HG02943 (cell line): Measurements from ENCODE around the gene LDLRAD3.
"Not testable (repeated sequence)": the region's sequence is repeated elsewhere in the genome, so short reads cannot be mapped to it uniquely, and the experiment has no call there.

ENCODE experiments used
- ATAC-seq: cut with Tn5 transposase; IDR thresholded peaks from one replicate; pipeline ENCODE4 v1.9.1; 2021; ENCODE audit warnings: mild to moderate bottlenecking, low read depth, moderate library complexity; ENCODE audit not compliant: unreplicated experiment

Gene LDLRAD3

GRCh38 chr11:35986947-35987346 is 43.1 kb downstream of the LDLRAD3 start:
- no peak for ATAC-seq

GRCh38 chr11:35990170-35990569 is 46.3 kb downstream of the LDLRAD3 start:
- no peak for ATAC-seq

GRCh38 chr11:35990816-35991215 is 47.0 kb downstream of the LDLRAD3 start:
- ATAC-seq: no peak

GRCh38 chr11:35992548-35992947 is 48.7 kb downstream of the LDLRAD3 start:
- no peak for ATAC-seq

GRCh38 chr11:35994421-35994820 is 50.6 kb downstream of the LDLRAD3 start:
- no peak for ATAC-seq

- no peak for ATAC-seq
Observed at GRCh38 chr11:35995681-35996271, 51.9 kb downstream of the LDLRAD3 start.

GRCh38 chr11:35997902-35998520 is 54.1 kb downstream of the LDLRAD3 start:
- no peak for ATAC-seq

GRCh38 chr11:35998634-35999033 is 54.8 kb downstream of the LDLRAD3 start:
- ATAC-seq: no peak

GRCh38 chr11:36000616-36001190 is 56.8 kb downstream of the LDLRAD3 start:
- ATAC-seq: no peak

- ATAC-seq: no peak
Observed at GRCh38 chr11:36002196-36002595, 58.3 kb downstream of the LDLRAD3 start.

- no peak for ATAC-seq
Observed at GRCh38 chr11:36002796-36003195, 58.9 kb downstream of the LDLRAD3 start.

- ATAC-seq: no peak
Observed at GRCh38 chr11:36006556-36006955, 62.7 kb downstream of the LDLRAD3 start.

- ATAC-seq: no peak
Observed at GRCh38 chr11:36007127-36007655, 63.3 kb downstream of the LDLRAD3 start.

- ATAC-seq: no peak
Observed at GRCh38 chr11:36008584-36008983, 64.7 kb downstream of the LDLRAD3 start.

GRCh38 chr11:36009473-36009872 is 65.6 kb downstream of the LDLRAD3 start:
- ATAC-seq: no peak

- ATAC-seq: no peak
Observed at GRCh38 chr11:36010010-36010740, 66.3 kb downstream of the LDLRAD3 start.

GRCh38 chr11:36011574-36011973 is 67.7 kb downstream of the LDLRAD3 start:
- no peak for ATAC-seq

- no peak for ATAC-seq
Observed at GRCh38 chr11:36012455-36012854, 68.6 kb downstream of the LDLRAD3 start.

GRCh38 chr11:36012979-36013378 is 69.1 kb downstream of the LDLRAD3 start:
- no peak for ATAC-seq

- ATAC-seq: not testable (repeated sequence)
Observed at GRCh38 chr11:36013446-36013845, 69.6 kb downstream of the LDLRAD3 start.
